Stimulated activated CD4-positive, alpha-beta T cell treated with anti-CD3 and anti-CD28 coated beads, Interleukin-4, amount 100 ng/mL, for 4 hours (primary cell): ENCODE measurements around the gene TMEM14C.

ENCODE experiments used
- DNase-seq, 2 experiments: peaks; one replicate each; pipeline ENCODE4 v3.0.0-alpha.2; 2020

Gene TMEM14C

GRCh38 chr6:10771371-10771894, 48.6 kb downstream of the TMEM14C start:
- DNase-seq, result no peak

DNA sequence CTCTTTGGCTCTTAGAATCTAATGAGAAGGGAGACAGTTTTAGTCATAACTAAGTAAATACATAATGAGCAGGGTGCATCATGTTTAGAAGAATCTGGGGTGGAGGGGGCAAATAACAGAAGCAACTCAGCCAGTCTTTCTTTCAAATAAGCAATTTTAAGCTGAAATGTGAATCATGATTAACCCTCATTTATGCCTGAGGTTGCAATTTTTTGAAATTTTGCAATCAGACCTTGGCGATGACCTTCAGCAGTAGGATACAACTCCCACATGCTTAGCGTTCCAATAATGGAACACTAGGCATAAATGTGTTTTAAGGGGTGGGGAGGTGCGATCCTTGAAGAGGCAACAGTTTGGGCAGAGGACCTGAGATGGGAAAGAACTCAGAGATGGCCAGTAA, 55.4 kb downstream of the TMEM14C start:
- DNase-seq, result no peak

GRCh38 chr6:10779076-10779475, 56.2 kb downstream of the TMEM14C start:
- DNase-seq, result no peak
